ENCODE measurements around the gene GTPBP10. TPM values are rescaled to one million over a fixed set of nuclear protein-coding genes. Genes with fewer than 3 reads are reported as not detected.
"Not testable (repeated sequence)": the region's sequence is repeated elsewhere in the genome, so short reads cannot be mapped to it uniquely, and the experiment has no call there.

The GTPBP10 gene
- 13.7 and 52.5 TPM in 2 replicates for total RNA-seq (2014; rRNA removed; shearing (Covaris generic))

- DNase-seq (ENCODE audit: low read depth): peak; percentile 95
These were observed at the start of gene GTPBP10 for GRCh38 chr7:90346336-90347125. TSS of gene GTPBP10 (plus strand) at chr7:90346716. CDS start at chr7:90346742, 26 bp downstream.

GRCh38 chr7:90298145-90299038, 48.1 kb upstream of the GTPBP10 start:
- peak; percentile 59 for DNase-seq (ENCODE audit: low read depth)

- no peak for DNase-seq (ENCODE audit: low read depth)
These were observed 43.3 kb upstream of the GTPBP10 start for GRCh38 chr7:90303241-90303640.

- no peak for DNase-seq (ENCODE audit: low read depth)
These were observed 36.6 kb upstream of the GTPBP10 start for GRCh38 chr7:90309872-90310271.

- DNase-seq (ENCODE audit: low read depth): no peak
These were observed 35.3 kb upstream of the GTPBP10 start for GRCh38 chr7:90311175-90311574.

- no peak for DNase-seq (ENCODE audit: low read depth)
These were observed 33.8 kb upstream of the GTPBP10 start for GRCh38 chr7:90312745-90313144.

- no peak for DNase-seq (ENCODE audit: low read depth)
These were observed 32.6 kb upstream of the GTPBP10 start for GRCh38 chr7:90313907-90314306.

GRCh38 chr7:90320014-90320413, 26.5 kb upstream of the GTPBP10 start:
- DNase-seq (ENCODE audit: low read depth): no peak

GRCh38 chr7:90320418-90320800, 26.1 kb upstream of the GTPBP10 start:
- DNase-seq (ENCODE audit: low read depth): no peak

- peak; percentile 23 for DNase-seq (ENCODE audit: low read depth)
These were observed 25.6 kb upstream of the GTPBP10 start, which contains the start of gene FAM237B for GRCh38 chr7:90320801-90321494. TSS of gene FAM237B (minus strand) at chr7:90321304. CDS start at chr7:90319748, 1,556 bp downstream.

- DNase-seq (ENCODE audit: low read depth): no peak
These were observed 23.7 kb upstream of the GTPBP10 start for GRCh38 chr7:90322837-90323236.

- no peak for DNase-seq (ENCODE audit: low read depth)
These were observed 20.0 kb upstream of the GTPBP10 start for GRCh38 chr7:90326500-90326899.

GRCh38 chr7:90334193-90334843, 12.2 kb upstream of the GTPBP10 start:
- no peak for DNase-seq (ENCODE audit: low read depth)

- not testable (repeated sequence) for DNase-seq (ENCODE audit: low read depth)
These were observed 11.6 kb upstream of the GTPBP10 start for GRCh38 chr7:90334926-90335325.

GRCh38 chr7:90337106-90337505, 9.4 kb upstream of the GTPBP10 start:
- DNase-seq (ENCODE audit: low read depth): no peak

- DNase-seq (ENCODE audit: low read depth): no peak
These were observed 1.5 kb upstream of the GTPBP10 start for GRCh38 chr7:90345016-90345415.

- peak; percentile 21 for DNase-seq (ENCODE audit: low read depth)
These were observed 751 bp upstream of the GTPBP10 start for GRCh38 chr7:90345595-90346335.

GRCh38 chr7:90347759-90348158, 1.2 kb downstream of the GTPBP10 start:
- DNase-seq (ENCODE audit: low read depth): no peak

GRCh38 chr7:90349305-90349704, 2.8 kb downstream of the GTPBP10 start:
- DNase-seq (ENCODE audit: low read depth): no peak

- DNase-seq (ENCODE audit: low read depth): not testable (repeated sequence)
These were observed 3.5 kb downstream of the GTPBP10 start for GRCh38 chr7:90350032-90350431.

- DNase-seq (ENCODE audit: low read depth): no peak
These were observed 5.5 kb downstream of the GTPBP10 start for GRCh38 chr7:90351987-90352386.

Data from Daoy (cell line).